ENCODE data around the gene WDR48. TPM values are rescaled to one million over a fixed set of nuclear protein-coding genes. Genes with fewer than 3 reads are reported as not detected.
A peak's percentile ranks its signal among the peaks of the same experiment; 100 is the strongest.
"Not testable (repeated sequence)": the region's sequence is repeated elsewhere in the genome, so short reads cannot be mapped to it uniquely, and the experiment has no call there.

WDR48 gene
- total and polyA plus RNA-seq, 4 donors: 17.3 to 39.3 (median 28.4) TPM

- peaks cover 0 to 3% of the 10 kb centered on the region in 2 donors for H3K4me1 ChIP-seq (ENCODE audit: control insufficient read depth in 1 of 2, insufficient read depth in 2 of 2, low read length in 2 of 2)
- ATAC-seq (ENCODE audit: low FRiP score) (no peak), DNase-seq (no peak)
- WGBS, 2 donors: 76 to 81% methylated on average over 2 of the region's 2 CpGs
- H3K4me3 ChIP-seq (ENCODE audit: low read length in 2 of 2): no peak overlapping the region
- H3K27me3 ChIP-seq (ENCODE audit: control insufficient read depth in 1 of 2, insufficient read depth in 2 of 2, low read length in 1 of 2): no peaks in the 10 kb centered on the region
- H3K27ac ChIP-seq (ENCODE audit: low read depth in 1 of 2, low read length in 2 of 2): no peak overlapping the region
- no peaks in the 10 kb centered on the region for H3K9me3 ChIP-seq (ENCODE audit: control insufficient read depth, low read length)
- no peaks in the 10 kb centered on the region for H3K36me3 ChIP-seq (ENCODE audit: control insufficient read depth in 1 of 2, insufficient read depth in 2 of 2, low read length in 1 of 2)
- intact Hi-C loops (cut with DNase I): no loop called here
Measured at GRCh38 chr3:39053696-39054095, 1.9 kb downstream of the WDR48 start.

DNA sequence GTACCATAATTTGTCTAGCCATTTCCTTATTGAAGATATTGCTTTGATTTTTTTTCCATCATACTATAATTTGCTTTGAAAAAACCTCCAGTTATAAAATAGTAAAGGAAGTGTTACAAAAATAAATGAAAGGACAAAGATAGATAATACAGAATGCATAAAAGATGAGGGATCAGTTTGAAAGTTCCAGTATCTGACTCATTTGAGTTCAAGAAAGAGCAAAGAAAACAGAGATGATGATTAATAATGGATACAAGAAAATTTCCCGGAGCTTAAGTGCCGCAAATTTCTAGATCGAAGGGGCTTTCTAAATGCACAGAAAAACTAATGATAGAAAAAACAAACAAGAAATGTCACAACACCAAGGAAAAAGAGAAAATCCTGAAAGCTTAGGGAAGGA lies 4.3 kb downstream of the WDR48 start:
- 66 to 74% methylated on average over 3 of the region's 3 CpGs for WGBS, 2 donors
- intact Hi-C loops (cut with DNase I): no loop called here

GRCh38 chr3:39061228-39061627 lies 9.4 kb downstream of the WDR48 start:
- H3K27ac ChIP-seq (ENCODE audit: low read depth in 1 of 2, low read length in 2 of 2); intact Hi-C loops (cut with DNase I): not testable (repeated sequence)
- 86 to 89% methylated on average over 2 of the region's 2 CpGs for WGBS, 2 donors

More for the DNA sequence above, 4.3 kb downstream of the WDR48 start:
- Histone ChIP-seq H3K27ac (ENCODE audit: low read depth in 1 of 2, low read length in 2 of 2) (no peak overlapping the region), H3K4me1 (ENCODE audit: control insufficient read depth in 1 of 2, insufficient read depth in 2 of 2, low read length in 2 of 2) (peaks cover 0 to 3% of the 10 kb centered on the region in 2 donors), H3K36me3 (ENCODE audit: control insufficient read depth in 1 of 2, insufficient read depth in 2 of 2, low read length in 1 of 2) (no peaks in the 10 kb centered on the region), H3K4me3 (ENCODE audit: low read length in 2 of 2) (no peak overlapping the region), H3K9me3 (ENCODE audit: control insufficient read depth, low read length) (no peaks in the 10 kb centered on the region), H3K27me3 (ENCODE audit: control insufficient read depth in 1 of 2, insufficient read depth in 2 of 2, low read length in 1 of 2) (no peaks in the 10 kb centered on the region)
- DNase-seq (no peak), ATAC-seq (ENCODE audit: low FRiP score) (no peak)

DNA sequence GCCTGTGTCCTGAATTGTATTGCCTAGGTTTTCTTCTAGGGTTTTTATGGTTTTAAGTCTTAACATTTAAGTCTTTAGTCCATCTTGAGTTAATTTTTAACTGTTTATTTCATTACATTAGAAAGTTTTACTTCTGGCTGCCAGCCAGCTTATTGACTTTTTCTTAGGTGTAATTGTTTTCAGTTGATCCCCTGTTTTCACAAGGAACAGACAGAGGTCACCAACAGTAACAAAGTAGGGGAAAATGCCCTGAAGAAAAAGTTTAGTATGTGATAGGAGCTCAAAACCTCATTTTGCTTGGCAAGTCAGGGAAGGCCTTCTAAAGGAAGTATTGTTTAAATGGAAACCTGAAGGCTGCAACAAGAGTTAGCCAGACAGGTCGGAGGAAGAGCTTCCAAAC lies 10.4 kb downstream of the WDR48 start:
- Histone ChIP-seq H3K27me3 (ENCODE audit: control insufficient read depth in 1 of 2, insufficient read depth in 2 of 2, low read length in 1 of 2) (no peaks in the 10 kb centered on the region), H3K4me3 (ENCODE audit: low read length in 2 of 2) (no peak overlapping the region), H3K9me3 (ENCODE audit: control insufficient read depth, low read length) (no peaks in the 10 kb centered on the region), H3K27ac (ENCODE audit: low read depth in 1 of 2, low read length in 2 of 2) (no peak overlapping the region), H3K4me1 (ENCODE audit: control insufficient read depth in 1 of 2, insufficient read depth in 2 of 2, low read length in 2 of 2) (no peaks in the 10 kb centered on the region), H3K36me3 (ENCODE audit: control insufficient read depth in 1 of 2, insufficient read depth in 2 of 2, low read length in 1 of 2) (no peaks in the 10 kb centered on the region)
- intact Hi-C loops (cut with DNase I): no loop called here
- DNase-seq: no peak
- 68 to 71% methylated on average over 1 of the region's 1 CpG for WGBS, 2 donors
- ATAC-seq (ENCODE audit: low FRiP score): no peak

More at GRCh38 chr3:39061228-39061627, 9.4 kb downstream of the WDR48 start:
- not testable (repeated sequence) for H3K4me1 ChIP-seq (ENCODE audit: control insufficient read depth in 1 of 2, insufficient read depth in 2 of 2, low read length in 2 of 2); DNase-seq; H3K36me3 ChIP-seq (ENCODE audit: control insufficient read depth in 1 of 2, insufficient read depth in 2 of 2, low read length in 1 of 2); ATAC-seq (ENCODE audit: low FRiP score); H3K27me3 ChIP-seq (ENCODE audit: control insufficient read depth in 1 of 2, insufficient read depth in 2 of 2, low read length in 1 of 2); H3K4me3 ChIP-seq (ENCODE audit: low read length in 2 of 2); H3K9me3 ChIP-seq (ENCODE audit: control insufficient read depth, low read length)

DNA sequence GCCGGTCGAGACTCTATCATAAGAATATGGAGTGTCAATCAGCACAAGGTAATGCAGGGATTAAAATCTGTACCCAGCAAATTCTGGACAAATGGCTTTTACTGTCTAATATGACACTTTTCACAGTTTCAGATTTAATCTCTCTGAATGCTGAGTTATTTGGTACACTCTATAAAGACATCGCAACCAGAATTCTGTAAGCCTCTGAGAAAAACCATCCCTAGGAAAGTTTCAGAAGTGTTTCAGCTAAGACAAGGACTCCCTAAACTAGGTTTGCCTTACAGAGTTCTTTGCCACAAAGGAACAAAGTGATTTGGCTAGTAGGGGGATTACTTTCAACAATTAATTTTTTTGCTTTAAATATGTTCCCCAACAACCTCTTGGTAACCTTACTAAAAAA lies 11.3 kb downstream of the WDR48 start:
- Histone ChIP-seq H3K36me3 (ENCODE audit: control insufficient read depth in 1 of 2, insufficient read depth in 2 of 2, low read length in 1 of 2) (no peaks in the 10 kb centered on the region), H3K4me1 (ENCODE audit: control insufficient read depth in 1 of 2, insufficient read depth in 2 of 2, low read length in 2 of 2) (no peaks in the 10 kb centered on the region), H3K4me3 (ENCODE audit: low read length in 2 of 2) (no peak overlapping the region), H3K9me3 (ENCODE audit: control insufficient read depth, low read length) (no peaks in the 10 kb centered on the region), H3K27me3 (ENCODE audit: control insufficient read depth in 1 of 2, insufficient read depth in 2 of 2, low read length in 1 of 2) (no peaks in the 10 kb centered on the region), H3K27ac (ENCODE audit: low read depth in 1 of 2, low read length in 2 of 2) (no peak overlapping the region)
- no peak for DNase-seq
- no peak for ATAC-seq (ENCODE audit: low FRiP score)
- intact Hi-C loops (cut with DNase I): no loop called here
- 91 to 94% methylated on average over 3 of the region's 3 CpGs for WGBS, 2 donors

GRCh38 chr3:39064646-39065045 lies 12.8 kb downstream of the WDR48 start:
- Histone ChIP-seq H3K27me3 (ENCODE audit: control insufficient read depth in 1 of 2, insufficient read depth in 2 of 2, low read length in 1 of 2) (no peaks in the 10 kb centered on the region), H3K36me3 (ENCODE audit: control insufficient read depth in 1 of 2, insufficient read depth in 2 of 2, low read length in 1 of 2) (no peaks in the 10 kb centered on the region), H3K4me3 (ENCODE audit: low read length in 2 of 2) (no peak overlapping the region), H3K4me1 (ENCODE audit: control insufficient read depth in 1 of 2, insufficient read depth in 2 of 2, low read length in 2 of 2) (no peaks in the 10 kb centered on the region), H3K9me3 (ENCODE audit: control insufficient read depth, low read length) (no peaks in the 10 kb centered on the region), H3K27ac (ENCODE audit: low read depth in 1 of 2, low read length in 2 of 2) (peak overlapping the region in 1 of 2 donors; percentile 43)
- ATAC-seq (ENCODE audit: low FRiP score): no peak
- WGBS, 2 donors: 6 to 20% methylated on average over 1 of the region's 1 CpG
- intact Hi-C loops (cut with DNase I): no loop called here
- no peak for DNase-seq

DNA sequence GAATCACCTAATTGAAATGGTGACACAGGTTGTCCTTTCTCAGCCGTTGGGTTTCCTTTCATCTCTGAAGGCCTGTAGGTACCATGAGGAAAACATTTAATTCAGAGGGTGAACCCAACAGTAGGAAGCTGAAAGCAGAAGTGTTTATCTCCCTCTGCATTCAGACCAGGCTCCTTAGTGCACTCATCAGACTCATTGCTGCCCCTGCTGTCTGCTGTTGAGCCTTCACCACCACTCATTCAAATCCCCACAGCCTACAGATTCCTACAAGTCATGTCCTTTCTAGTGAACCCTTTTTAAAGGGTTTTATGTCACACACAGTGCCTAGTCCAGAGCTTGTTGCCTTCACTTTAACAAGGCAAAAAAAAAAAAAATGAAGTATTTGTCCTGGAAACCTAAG lies 13.4 kb downstream of the WDR48 start:
- no peaks in the 10 kb centered on the region for H3K36me3 ChIP-seq (ENCODE audit: control insufficient read depth in 1 of 2, insufficient read depth in 2 of 2, low read length in 1 of 2)

DNA sequence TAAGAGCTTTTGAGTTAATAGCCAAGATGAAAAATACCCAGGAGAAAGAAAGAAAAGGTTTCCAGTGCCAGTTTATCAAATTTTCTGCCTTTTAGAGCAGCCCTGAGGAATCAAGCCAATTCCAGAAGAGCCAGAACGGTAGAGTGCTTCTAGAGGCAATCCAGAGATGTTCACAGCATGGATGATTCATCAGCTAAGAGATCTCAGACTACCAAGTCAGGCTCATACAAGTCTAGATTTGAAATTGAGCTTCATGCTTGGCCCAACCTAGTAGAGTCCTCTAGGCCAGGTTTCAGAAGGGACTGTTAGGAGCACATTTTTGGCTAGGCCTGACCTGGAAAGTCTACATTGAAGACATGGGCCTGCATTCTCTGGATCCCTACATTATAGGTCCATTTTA lies 15.5 kb downstream of the WDR48 start:
- H3K4me1 ChIP-seq (ENCODE audit: control insufficient read depth in 1 of 2, insufficient read depth in 2 of 2, low read length in 2 of 2): no peaks in the 10 kb centered on the region
- no peak overlapping the region for H3K27ac ChIP-seq (ENCODE audit: low read depth in 1 of 2, low read length in 2 of 2)
- no peak for ATAC-seq (ENCODE audit: low FRiP score)
- no peak for DNase-seq
- no peaks in the 10 kb centered on the region for H3K9me3 ChIP-seq (ENCODE audit: control insufficient read depth, low read length)
- peaks cover 2% of the 10 kb centered on the region in 2 donors for H3K36me3 ChIP-seq (ENCODE audit: control insufficient read depth in 1 of 2, insufficient read depth in 2 of 2, low read length in 1 of 2)
- intact Hi-C loops (cut with DNase I): no loop called here
- H3K27me3 ChIP-seq (ENCODE audit: control insufficient read depth in 1 of 2, insufficient read depth in 2 of 2, low read length in 1 of 2): no peaks in the 10 kb centered on the region
- H3K4me3 ChIP-seq (ENCODE audit: low read length in 2 of 2): no peak overlapping the region
- 10 to 13% methylated on average over 1 of the region's 1 CpG for WGBS, 2 donors

More for the DNA sequence above, 13.4 kb downstream of the WDR48 start:
- Histone ChIP-seq H3K27me3 (ENCODE audit: control insufficient read depth in 1 of 2, insufficient read depth in 2 of 2, low read length in 1 of 2) (no peaks in the 10 kb centered on the region), H3K9me3 (ENCODE audit: control insufficient read depth, low read length) (no peaks in the 10 kb centered on the region), H3K4me3 (ENCODE audit: low read length in 2 of 2) (no peak overlapping the region), H3K4me1 (ENCODE audit: control insufficient read depth in 1 of 2, insufficient read depth in 2 of 2, low read length in 2 of 2) (no peaks in the 10 kb centered on the region), H3K27ac (ENCODE audit: low read depth in 1 of 2, low read length in 2 of 2) (peak overlapping the region; percentile 12 to 43)
- WGBS, 2 donors: 14 to 23% methylated on average over 1 of the region's 1 CpG
- DNase-seq (no peak), ATAC-seq (ENCODE audit: low FRiP score) (no peak)
- intact Hi-C loops (cut with DNase I): no loop called here

DNA sequence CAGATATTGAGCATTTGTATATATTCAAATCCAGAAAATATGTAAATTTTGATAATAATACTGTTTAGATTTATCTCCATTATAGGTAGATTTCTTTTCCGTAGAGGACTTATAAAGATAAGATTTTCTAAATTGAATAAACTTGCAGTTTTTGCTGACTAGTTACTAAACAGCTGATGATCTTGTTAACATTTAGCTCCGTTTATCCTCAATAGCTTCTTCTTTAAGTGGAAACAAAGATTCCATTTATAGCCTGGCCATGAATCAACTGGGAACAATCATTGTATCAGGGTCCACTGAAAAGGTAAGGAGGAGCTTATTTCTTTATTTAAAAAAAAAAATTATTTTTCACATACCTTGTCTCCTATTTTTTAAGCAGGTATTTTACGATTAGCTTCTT lies 16.7 kb downstream of the WDR48 start:
- H3K9me3 ChIP-seq (ENCODE audit: control insufficient read depth, low read length): no peaks in the 10 kb centered on the region
- no peak for ATAC-seq (ENCODE audit: low FRiP score)
- no peak overlapping the region for H3K27ac ChIP-seq (ENCODE audit: low read depth in 1 of 2, low read length in 2 of 2)
- no peak for DNase-seq
- no peak overlapping the region for H3K4me3 ChIP-seq (ENCODE audit: low read length in 2 of 2)
- no peaks in the 10 kb centered on the region for H3K4me1 ChIP-seq (ENCODE audit: control insufficient read depth in 1 of 2, insufficient read depth in 2 of 2, low read length in 2 of 2)
- peaks cover 2% of the 10 kb centered on the region in 2 donors for H3K36me3 ChIP-seq (ENCODE audit: control insufficient read depth in 1 of 2, insufficient read depth in 2 of 2, low read length in 1 of 2)
- intact Hi-C loops (cut with DNase I): no loop called here
- WGBS, 2 donors: 89 to 91% methylated on average over 3 of the region's 3 CpGs
- no peaks in the 10 kb centered on the region for H3K27me3 ChIP-seq (ENCODE audit: control insufficient read depth in 1 of 2, insufficient read depth in 2 of 2, low read length in 1 of 2)
